ENCODE results near the gene TRMT10B. TPM values are rescaled to one million over a fixed set of nuclear protein-coding genes. Genes with fewer than 3 reads are reported as not detected.

The TRMT10B gene
- total and polyA plus RNA-seq, 2 of the 13 experiments (the other 11 are each of a cell fraction or from before 2014, with no cell fraction given): 3.1 to 3.9 TPM

DNA sequence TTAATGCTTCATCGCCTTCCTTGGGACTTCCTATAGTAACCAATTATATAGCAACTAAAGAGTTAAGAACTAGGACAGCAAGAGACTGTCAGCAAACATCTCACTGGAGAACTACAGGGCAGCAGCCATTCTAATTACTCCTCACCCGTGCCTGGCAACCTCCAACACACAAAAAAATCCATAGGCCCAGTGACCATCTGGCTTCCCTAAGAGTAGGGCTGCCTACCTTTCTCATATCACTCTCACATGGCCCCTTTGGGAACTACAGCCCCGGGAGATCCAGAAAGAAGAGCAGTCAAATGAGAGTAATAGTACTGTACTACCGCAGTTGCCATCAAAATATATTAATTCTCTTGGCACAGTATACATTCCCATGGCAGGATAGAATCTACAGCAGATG lies 52.7 kb downstream of the TRMT10B start:
- Histone ChIP-seq H3K36me3 (replicated peaks in 1 of 2; ENCODE audit: control insufficient read depth in 1 of 2, insufficient read depth in 2 of 2, low read length in 2 of 2) (peaks cover 0 to 4% of the 10 kb centered on the region in 2 experiments; a peak in 1 of 5 replicates), H3K79me2 (ENCODE audit: insufficient read depth, low read length) (peaks cover 38% of the 10 kb centered on the region), H3K4me1 (ENCODE audit: insufficient read depth, low read length) (peaks cover 13% of the 10 kb centered on the region), H4K20me1 (ENCODE audit: insufficient read depth, low read length) (peaks cover 12% of the 10 kb centered on the region; the same call in 1 of the 2 replicates), H2AFZ (ENCODE audit: low read length) (no peak overlapping the region), H3K9me3 (ENCODE audit: low read length) (no peaks in the 10 kb centered on the region), H3K27me3 (ENCODE audit: control insufficient read depth in 1 of 2, insufficient read depth in 2 of 2, low read length in 2 of 2) (no peaks in the 10 kb centered on the region), H3K4me3 (replicated peaks in 1 of 3; ENCODE audit: insufficient read depth in 1 of 3, low read depth in 2 of 3, low read length in 3 of 3) (no peak overlapping the region), H3K4me2 (ENCODE audit: low read depth, low read length) (no peak overlapping the region), H3K27ac (ENCODE audit: extremely low read length, insufficient read depth, low read length) (no peak overlapping the region), H3K9ac (ENCODE audit: insufficient read depth, low read depth, low read length) (no peak overlapping the region)
- in situ Hi-C loops (cut with HindIII; ENCODE audit: extremely low pct_ligation_motif_present, low pct_unique_long_range_greater_than_20kb) (no loop called here), intact Hi-C loops (cut with micrococcal nuclease; ENCODE audit: unreplicated experiment) (no loop called here)
- ChIA-PET POLR2A (no interaction called here), CTCF (ENCODE audit: low intra/inter-chr PET ratio, low total read pairs) (no interaction called here)
- ATAC-seq: peak; percentile 37; the same call in 1 of the 3 replicates
- BruUV-seq (replicated peaks): no TSS peak
- DNase-seq (ENCODE audit: low spot score): no peak
- FAIRE-seq: no peak
- WGBS (ENCODE audit: low lambda C conversion rate): 83% methylated on average over 4 of the region's 4 CpGs
- TF ChIP-seq, protein P1, sequence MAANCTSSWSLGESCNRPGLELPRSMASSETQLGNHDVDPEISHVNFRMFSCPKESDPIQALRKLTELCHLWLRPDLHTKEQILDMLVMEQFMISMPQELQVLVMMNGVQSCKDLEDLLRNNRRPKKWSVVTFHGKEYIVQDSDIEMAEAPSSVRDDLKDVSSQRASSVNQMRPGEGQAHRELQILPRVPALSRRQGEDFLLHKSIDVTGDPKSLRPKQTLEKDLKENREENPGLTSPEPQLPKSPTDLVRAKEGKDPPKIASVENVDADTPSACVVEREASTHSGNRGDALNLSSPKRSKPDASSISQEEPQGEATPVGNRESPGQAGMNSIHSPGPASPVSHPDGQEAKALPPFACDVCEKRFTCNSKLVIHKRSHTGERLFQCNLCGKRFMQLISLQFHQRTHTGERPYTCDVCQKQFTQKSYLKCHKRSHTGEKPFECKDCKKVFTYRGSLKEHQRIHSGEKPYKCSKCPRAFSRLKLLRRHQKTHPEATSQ (CRISPR knock-in tag; IDR thresholded peaks at IDR 0.05; ENCODE audit: borderline replicate concordance): no peak
- TF ChIP-seq MAFG (CRISPR knock-in tag; IDR thresholded peaks at IDR 0.05) (no peak), CREB1 (IDR thresholded peaks at IDR 0.05) (no peak), CREB1 (CRISPR knock-in tag; IDR thresholded peaks at IDR 0.05) (no peak), HOXA7 (CRISPR knock-in tag; IDR thresholded peaks at IDR 0.05) (no peak), ZC3H13 (CRISPR knock-in tag; IDR thresholded peaks at IDR 0.05) (no peak), ZNF816 (CRISPR knock-in tag; IDR thresholded peaks at IDR 0.05; ENCODE audit: borderline replicate concordance) (no peak), PAF1 (CRISPR knock-in tag; IDR thresholded peaks at IDR 0.05) (no peak), ZNF556 (CRISPR knock-in tag; IDR thresholded peaks at IDR 0.05; ENCODE audit: borderline replicate concordance) (no peak), TBP (CRISPR knock-in tag; IDR thresholded peaks at IDR 0.05) (no peak), XRCC5 (optimal IDR thresholded peaks at IDR 0.05; ENCODE audit: low read length) (no peak)
- TF ChIP-seq, protein P2, sequence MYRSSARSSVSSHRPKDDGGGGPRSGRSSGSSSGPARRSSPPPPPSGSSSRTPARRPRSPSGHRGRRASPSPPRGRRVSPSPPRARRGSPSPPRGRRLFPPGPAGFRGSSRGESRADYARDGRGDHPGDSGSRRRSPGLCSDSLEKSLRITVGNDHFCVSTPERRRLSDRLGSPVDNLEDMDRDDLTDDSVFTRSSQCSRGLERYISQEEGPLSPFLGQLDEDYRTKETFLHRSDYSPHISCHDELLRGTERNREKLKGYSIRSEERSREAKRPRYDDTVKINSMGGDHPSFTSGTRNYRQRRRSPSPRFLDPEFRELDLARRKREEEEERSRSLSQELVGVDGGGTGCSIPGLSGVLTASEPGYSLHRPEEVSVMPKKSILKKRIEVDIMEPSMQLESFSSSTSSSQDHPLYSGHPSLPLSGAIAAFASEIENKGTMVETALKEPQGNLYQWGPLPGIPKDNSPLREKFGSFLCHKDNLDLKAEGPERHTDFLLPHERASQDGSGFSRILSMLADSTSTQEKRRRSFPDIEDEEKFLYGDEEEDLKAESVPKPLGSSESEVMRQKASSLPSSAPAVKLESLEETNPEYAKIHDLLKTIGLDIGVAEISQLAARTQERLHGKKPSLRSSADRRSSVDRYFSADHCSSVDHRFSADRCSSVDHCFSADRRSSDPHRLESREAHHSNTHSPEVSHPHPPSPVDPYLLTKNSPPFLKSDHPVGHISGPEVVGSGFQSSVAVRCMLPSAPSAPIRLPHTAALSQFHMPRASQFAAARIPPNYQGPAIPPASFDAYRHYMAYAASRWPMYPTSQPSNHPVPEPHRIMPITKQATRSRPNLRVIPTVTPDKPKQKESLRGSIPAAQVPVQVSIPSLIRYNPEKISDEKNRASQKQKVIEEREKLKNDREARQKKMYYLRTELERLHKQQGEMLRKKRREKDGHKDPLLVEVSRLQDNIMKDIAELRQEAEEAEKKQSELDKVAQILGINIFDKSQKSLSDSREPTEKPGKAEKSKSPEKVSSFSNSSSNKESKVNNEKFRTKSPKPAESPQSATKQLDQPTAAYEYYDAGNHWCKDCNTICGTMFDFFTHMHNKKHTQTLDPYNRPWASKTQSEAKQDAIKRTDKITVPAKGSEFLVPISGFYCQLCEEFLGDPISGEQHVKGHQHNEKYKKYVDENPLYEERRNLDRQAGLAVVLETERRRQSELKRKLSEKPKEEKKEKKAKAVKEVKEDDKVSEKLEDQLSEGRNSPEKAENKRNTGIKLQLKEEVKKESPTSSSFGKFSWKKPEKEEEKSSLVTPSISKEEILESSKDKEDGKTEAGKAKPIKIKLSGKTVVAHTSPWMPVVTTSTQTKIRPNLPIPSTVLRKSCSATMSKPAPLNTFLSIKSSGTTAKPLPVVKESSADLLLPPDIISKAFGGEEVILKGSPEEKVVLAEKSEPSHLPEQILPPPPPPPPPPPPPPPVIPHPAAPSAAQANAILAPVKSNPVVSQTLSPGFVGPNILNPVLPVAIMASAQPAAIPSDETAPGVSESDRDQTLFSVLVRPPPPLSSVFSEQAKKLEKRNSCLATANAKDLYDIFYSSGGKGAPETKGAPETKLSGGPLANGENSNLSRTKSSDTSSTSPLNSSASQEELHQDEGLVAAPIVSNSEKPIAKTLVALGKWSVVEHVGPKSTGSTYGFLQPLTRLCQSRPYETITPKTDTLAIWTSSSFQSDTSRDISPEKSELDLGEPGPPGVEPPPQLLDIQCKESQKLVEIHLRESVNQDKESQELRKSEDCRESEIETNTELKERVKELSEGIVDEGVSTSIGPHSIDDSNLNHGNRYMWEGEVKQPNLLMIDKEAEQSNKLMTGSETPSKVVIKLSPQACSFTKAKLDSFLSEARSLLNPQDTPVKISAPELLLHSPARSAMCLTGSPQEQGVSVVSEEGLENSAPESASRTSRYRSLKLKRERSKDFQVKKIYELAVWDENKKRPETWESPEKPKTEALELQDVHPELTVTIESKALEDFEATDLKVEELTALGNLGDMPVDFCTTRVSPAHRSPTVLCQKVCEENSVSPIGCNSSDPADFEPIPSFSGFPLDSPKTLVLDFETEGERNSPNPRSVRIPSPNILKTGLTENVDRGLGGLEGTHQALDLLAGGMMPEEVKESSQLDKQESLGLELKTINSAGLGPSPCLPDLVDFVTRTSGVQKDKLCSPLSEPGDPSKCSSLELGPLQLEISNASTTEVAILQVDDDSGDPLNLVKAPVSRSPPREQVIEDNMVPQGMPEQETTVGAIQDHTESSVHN (CRISPR knock-in tag; IDR thresholded peaks at IDR 0.05): no peak
- TF ChIP-seq, protein P3, sequence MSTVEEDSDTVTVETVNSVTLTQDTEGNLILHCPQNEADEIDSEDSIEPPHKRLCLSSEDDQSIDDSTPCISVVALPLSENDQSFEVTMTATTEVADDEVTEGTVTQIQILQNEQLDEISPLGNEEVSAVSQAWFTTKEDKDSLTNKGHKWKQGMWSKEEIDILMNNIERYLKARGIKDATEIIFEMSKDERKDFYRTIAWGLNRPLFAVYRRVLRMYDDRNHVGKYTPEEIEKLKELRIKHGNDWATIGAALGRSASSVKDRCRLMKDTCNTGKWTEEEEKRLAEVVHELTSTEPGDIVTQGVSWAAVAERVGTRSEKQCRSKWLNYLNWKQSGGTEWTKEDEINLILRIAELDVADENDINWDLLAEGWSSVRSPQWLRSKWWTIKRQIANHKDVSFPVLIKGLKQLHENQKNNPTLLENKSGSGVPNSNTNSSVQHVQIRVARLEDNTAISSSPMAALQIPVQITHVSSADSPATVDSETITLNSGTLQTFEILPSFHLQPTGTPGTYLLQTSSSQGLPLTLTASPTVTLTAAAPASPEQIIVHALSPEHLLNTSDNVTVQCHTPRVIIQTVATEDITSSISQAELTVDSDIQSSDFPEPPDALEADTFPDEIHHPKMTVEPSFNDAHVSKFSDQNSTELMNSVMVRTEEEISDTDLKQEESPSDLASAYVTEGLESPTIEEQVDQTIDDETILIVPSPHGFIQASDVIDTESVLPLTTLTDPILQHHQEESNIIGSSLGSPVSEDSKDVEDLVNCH (CRISPR knock-in tag; IDR thresholded peaks at IDR 0.05): no peak
